Kidney (tissue), 14 donors: ENCODE measurements around the gene HECW1. TPM values are rescaled to one million over a fixed set of nuclear protein-coding genes. Genes with fewer than 3 reads are reported as not detected.
A peak's percentile ranks its signal among the peaks of the same experiment; 100 is the strongest.

ENCODE experiments used
- DNase-seq, 5 donors: peaks; one replicate each; pipeline ENCODE4 v3.0.0-alpha.2; 2013 to 2020
- FAIRE-seq: peaks from 2 replicates; lab custom pipeline; 2012; peaks lifted over from hg19 to GRCh38; lab: Jason Lieb, UNC
- H3K27ac ChIP-seq, 2 donors: one replicate each; pipeline ENCODE4 v1.7.0; 2013; ENCODE audit warnings: low read depth in 2 of 2, low read length in 2 of 2, inconsistent platforms in 1 of 2
- H3K27me3 ChIP-seq: one replicate; pipeline ENCODE4 v1.7.1; 2013; ENCODE audit warnings: low read length, inconsistent platforms; ENCODE audit not compliant: control insufficient read depth, insufficient read depth
- H3K36me3 ChIP-seq, 3 donors: one replicate each; pipeline versions ENCODE4 v1.7.0 to v1.7.1; 2013; ENCODE audit warnings: low read length in 3 of 3, control low read depth in 1 of 3, inconsistent platforms in 1 of 3; ENCODE audit not compliant: insufficient read depth in 3 of 3, control insufficient read depth in 2 of 3
- H3K4me1 ChIP-seq, 3 donors: one replicate each; pipeline versions ENCODE4 v1.7.0 to v1.7.1; 2013; ENCODE audit warnings: low read length in 3 of 3, inconsistent platforms in 1 of 3, low read depth in 1 of 3; ENCODE audit not compliant: control insufficient read depth in 2 of 3, insufficient read depth in 2 of 3
- H3K4me3 ChIP-seq, 3 donors: one replicate each; pipeline versions ENCODE4 v1.7.0 to v1.8.1; 2013; ENCODE audit warnings: low read length in 3 of 3, control low read depth in 1 of 3, inconsistent platforms in 1 of 3
- H3K9ac ChIP-seq, 3 donors: one replicate each; pipeline versions ENCODE4 v1.7.0 to v1.7.1; 2013; ENCODE audit warnings: low read length in 3 of 3, control low read depth in 1 of 3, inconsistent platforms in 1 of 3
- H3K9me3 ChIP-seq, 3 donors: one replicate each; pipeline versions ENCODE4 v1.7.0 to v1.7.1; 2013; ENCODE audit warnings: low read length in 3 of 3, control low read depth in 1 of 3, inconsistent platforms in 1 of 3; ENCODE audit not compliant: control insufficient read depth in 2 of 3, insufficient read depth in 1 of 3
- intact Hi-C: fragments of 100-400 bp; cut with DNase I; formaldehyde crosslinking; loops from one replicate; pipeline ENCODE4 v1.11.1; 2022
- polyA plus RNA-seq: library from polyadenylated mRNA; stranded (reverse); fragments of 350-450 nt; fragmentation: Illumina TruSeq; extraction: RNeasy Lipid Tissue Mini Kit (QIAGEN cat#74804); gene quantifications from one replicate; pipeline ENCODE4 v1.2.3, GENCODE V29; 2014; ENCODE audit warnings: low read depth, low replicate concordance; ENCODE audit not compliant: insufficient read depth
- total RNA-seq: library from RNA; stranded (reverse); fragmentation: NEBNext Ultra II Directional; extraction: Animal tissue kit (Norgen Biotek cat#: 25700); gene quantifications from one replicate; pipeline ENCODE4 v1.2.1, GENCODE V29; 2021
- TF ChIP-seq, protein P1 (sequence below): IDR thresholded peaks from 3 replicates; pipeline ENCODE4 v1.5.1; 2012; ENCODE audit warnings: mild to moderate bottlenecking, moderate library complexity, borderline replicate concordance; ENCODE audit not compliant: insufficient read depth; ENCODE audit errors: extremely low read depth
- donor health status: control.
- donor health status: control.
- donor health status: control.
- donor health status: control.
- donor health status: control.
- donor health status: DM: yes; HTN: yes; CAD: no.
- donor health status: Normal renal cell carcinoma (clear cell type).

HECW1 gene
- total and polyA plus RNA-seq, 2 donors from 2014 or later = 0.50 to 7.5 TPM

DNA sequence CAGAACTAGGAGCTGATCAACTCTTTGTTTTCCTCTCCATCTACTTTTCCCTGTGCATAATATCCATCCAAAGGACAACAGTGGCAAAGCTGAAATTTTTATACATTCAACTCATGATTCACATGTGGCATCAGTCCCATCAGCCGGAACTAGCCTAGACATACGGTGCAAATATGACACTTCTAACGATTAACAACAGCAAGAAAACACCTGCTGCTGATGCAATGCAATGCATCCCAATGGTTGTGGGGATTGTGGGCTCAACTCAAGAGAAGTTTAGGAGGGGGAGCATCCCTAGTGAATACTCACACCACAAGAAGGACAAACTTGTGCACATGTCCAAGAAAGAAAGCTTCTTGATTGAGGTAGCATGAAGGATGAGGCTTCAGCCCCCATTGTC, 449.9 kb downstream of the HECW1 start:
- Histone ChIP-seq H3K4me1 (no peaks in the 10 kb centered on the region), H3K27me3 (no peaks in the 10 kb centered on the region), H3K9ac (no peak overlapping the region), H3K4me3 (no peak overlapping the region), H3K36me3 (no peaks in the 10 kb centered on the region), H3K9me3 (no peaks in the 10 kb centered on the region), H3K27ac (no peak overlapping the region)
- FAIRE-seq (no peak), DNase-seq (no peak)
- TF ChIP-seq, protein P1, sequence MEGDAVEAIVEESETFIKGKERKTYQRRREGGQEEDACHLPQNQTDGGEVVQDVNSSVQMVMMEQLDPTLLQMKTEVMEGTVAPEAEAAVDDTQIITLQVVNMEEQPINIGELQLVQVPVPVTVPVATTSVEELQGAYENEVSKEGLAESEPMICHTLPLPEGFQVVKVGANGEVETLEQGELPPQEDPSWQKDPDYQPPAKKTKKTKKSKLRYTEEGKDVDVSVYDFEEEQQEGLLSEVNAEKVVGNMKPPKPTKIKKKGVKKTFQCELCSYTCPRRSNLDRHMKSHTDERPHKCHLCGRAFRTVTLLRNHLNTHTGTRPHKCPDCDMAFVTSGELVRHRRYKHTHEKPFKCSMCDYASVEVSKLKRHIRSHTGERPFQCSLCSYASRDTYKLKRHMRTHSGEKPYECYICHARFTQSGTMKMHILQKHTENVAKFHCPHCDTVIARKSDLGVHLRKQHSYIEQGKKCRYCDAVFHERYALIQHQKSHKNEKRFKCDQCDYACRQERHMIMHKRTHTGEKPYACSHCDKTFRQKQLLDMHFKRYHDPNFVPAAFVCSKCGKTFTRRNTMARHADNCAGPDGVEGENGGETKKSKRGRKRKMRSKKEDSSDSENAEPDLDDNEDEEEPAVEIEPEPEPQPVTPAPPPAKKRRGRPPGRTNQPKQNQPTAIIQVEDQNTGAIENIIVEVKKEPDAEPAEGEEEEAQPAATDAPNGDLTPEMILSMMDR = no peak
- intact Hi-C loops = no loop called here

DNA sequence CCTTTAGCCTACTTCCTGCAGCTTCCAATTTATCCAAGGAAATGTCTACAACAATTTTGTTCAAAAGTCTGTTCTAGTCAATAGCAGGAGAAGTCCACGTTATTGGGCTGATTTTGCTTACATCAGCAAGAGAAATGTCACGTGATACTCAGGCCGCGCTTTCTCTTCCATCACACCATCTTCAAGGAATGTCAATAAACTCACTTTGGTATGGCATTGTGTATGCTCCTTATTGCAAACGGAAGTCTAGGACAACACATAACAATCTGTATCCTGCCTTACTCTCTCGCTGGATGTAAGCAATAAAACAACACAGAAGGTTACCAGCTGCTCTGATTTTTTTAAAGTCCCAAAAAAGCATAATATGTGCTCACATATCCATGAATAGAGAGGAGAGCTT, 453.3 kb downstream of the HECW1 start:
- intact Hi-C loops = no loop called here
- DNase-seq = peak in 2 of 5 donors; percentile 30 to 72
- TF ChIP-seq, protein P1 = no peak
- Histone ChIP-seq H3K4me1 (no peaks in the 10 kb centered on the region), H3K27me3 (no peaks in the 10 kb centered on the region), H3K9ac (no peak overlapping the region), H3K9me3 (no peaks in the 10 kb centered on the region), H3K4me3 (no peak overlapping the region), H3K36me3 (no peaks in the 10 kb centered on the region), H3K27ac (no peak overlapping the region)
- no peak for FAIRE-seq

DNA sequence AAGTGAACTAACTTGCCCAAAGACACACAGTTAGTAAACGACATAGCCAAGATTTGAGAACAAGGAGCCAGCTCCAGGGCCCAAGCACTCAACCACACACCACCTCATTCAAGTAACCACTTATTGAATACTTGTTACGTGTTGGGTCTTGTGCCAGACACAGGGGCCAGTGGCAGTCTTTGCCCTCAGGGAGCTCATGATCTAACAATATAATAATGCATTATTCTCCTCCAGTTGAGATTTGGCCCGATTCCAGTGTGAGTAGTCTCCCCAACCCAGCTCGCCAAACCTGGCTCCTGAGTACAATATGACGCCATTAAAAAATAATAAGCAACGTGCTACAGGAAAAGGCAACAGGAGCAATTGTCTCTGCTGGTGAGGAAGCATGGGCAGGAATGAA, 456.1 kb downstream of the HECW1 start:
- FAIRE-seq = no peak

More for the DNA sequence above, 456.1 kb downstream of the HECW1 start:
- intact Hi-C loops = no loop called here
- Histone ChIP-seq H3K36me3 (no peaks in the 10 kb centered on the region), H3K27me3 (no peaks in the 10 kb centered on the region), H3K27ac (no peak overlapping the region), H3K4me1 (no peaks in the 10 kb centered on the region), H3K4me3 (no peak overlapping the region), H3K9me3 (no peaks in the 10 kb centered on the region), H3K9ac (no peak overlapping the region)
- no peak for DNase-seq
- TF ChIP-seq, protein P1 = no peak
